Central memory CD8-positive, alpha-beta T cell (primary cell): Measurements from ENCODE around the gene KAZN.

Experiments
- ATAC-seq: fragments of 150-1000 bp; cut with Tn5 transposase; replicated peaks from 2 replicates; pipeline ENCODE4 v1.10.0; 2022; ENCODE audit warnings: mild to moderate bottlenecking, moderate FRiP score, moderate number of reproducible peaks; ENCODE audit not compliant: poor library complexity, severe bottlenecking; ENCODE audit errors: extremely low read depth
- DNase-seq, 2 donors: peaks; one replicate each; pipeline ENCODE4 v3.0.0; 2021; ENCODE audit warnings: low spot score in 2 of 2
- H3K27ac Mint-ChIP-seq: one replicate; pipeline ENCODE4 v1.8.0; 2022; ENCODE audit warnings: low read depth, mild to moderate bottlenecking, moderate library complexity, mixed read lengths
- H3K27me3 Mint-ChIP-seq: one replicate; pipeline ENCODE4 v1.8.0; 2022; ENCODE audit warnings: mixed read lengths
- H3K36me3 Mint-ChIP-seq: one replicate; pipeline ENCODE4 v1.8.0; 2022; ENCODE audit warnings: mild to moderate bottlenecking, moderate library complexity, mixed read lengths; ENCODE audit not compliant: insufficient read depth
- H3K4me1 Mint-ChIP-seq: one replicate; pipeline ENCODE4 v1.8.0; 2022; ENCODE audit warnings: mixed read lengths
- H3K4me3 Mint-ChIP-seq: one replicate; pipeline ENCODE4 v1.8.0; 2022; ENCODE audit warnings: mild to moderate bottlenecking, moderate library complexity, mixed read lengths
- H3K9me3 Mint-ChIP-seq: one replicate; pipeline ENCODE4 v1.8.0; 2022; ENCODE audit warnings: mixed read lengths

KAZN gene

DNA sequence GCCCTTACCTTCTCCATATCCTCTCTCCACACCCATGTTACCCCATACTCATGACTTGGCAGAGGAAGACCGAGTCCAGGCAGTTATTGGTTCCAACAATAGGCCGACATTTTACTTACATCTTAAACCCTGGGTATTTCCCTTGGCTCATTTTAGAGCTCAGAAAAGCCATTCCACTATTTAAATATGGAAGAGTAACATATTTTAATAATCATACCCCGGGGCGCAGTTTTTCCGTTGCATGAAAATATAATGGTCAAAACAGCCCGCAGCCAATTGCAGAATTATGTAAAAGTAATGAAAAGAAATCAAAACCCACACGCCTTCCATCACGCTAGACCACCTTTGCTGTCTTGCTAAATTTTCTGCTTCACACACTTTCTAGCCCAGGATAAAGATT is 48.5 kb downstream of the KAZN start:
- DNase-seq (no peak), ATAC-seq (no peak)
- peaks cover 43% of the 10 kb centered on the region for H3K27me3 Mint-ChIP-seq
- peaks cover 7% of the 10 kb centered on the region for H3K9me3 Mint-ChIP-seq
- H3K36me3 Mint-ChIP-seq = no peaks in the 10 kb centered on the region
- H3K27ac Mint-ChIP-seq = no peak overlapping the region
- no peaks in the 10 kb centered on the region for H3K4me1 Mint-ChIP-seq
- no peak overlapping the region for H3K4me3 Mint-ChIP-seq

DNA sequence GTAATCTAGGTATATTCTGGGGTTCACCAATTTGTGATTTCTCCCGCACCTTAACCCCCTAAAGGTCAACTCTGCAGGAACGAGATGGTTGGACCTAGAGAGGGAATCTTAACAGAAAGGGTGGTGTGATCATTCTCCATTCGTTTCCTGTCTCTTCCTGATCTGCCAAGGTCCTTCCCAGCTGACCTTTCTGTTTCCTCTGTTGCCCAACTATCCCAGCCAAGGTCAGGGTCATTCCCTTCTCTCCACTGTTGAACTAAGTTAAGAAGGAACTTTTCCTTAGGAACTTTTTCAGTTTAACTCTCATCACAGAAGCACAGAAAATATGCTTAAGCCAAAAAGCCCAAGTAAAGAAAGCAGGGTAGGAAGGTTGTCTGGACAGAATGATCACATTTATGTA is 49.3 kb downstream of the KAZN start:
- no peak for DNase-seq
- Mint-ChIP-seq H3K9me3 (peaks cover 7% of the 10 kb centered on the region), H3K4me1 (no peaks in the 10 kb centered on the region), H3K27ac (no peak overlapping the region), H3K27me3 (peaks cover 43% of the 10 kb centered on the region), H3K36me3 (no peaks in the 10 kb centered on the region), H3K4me3 (no peak overlapping the region)
- no peak for ATAC-seq

DNA sequence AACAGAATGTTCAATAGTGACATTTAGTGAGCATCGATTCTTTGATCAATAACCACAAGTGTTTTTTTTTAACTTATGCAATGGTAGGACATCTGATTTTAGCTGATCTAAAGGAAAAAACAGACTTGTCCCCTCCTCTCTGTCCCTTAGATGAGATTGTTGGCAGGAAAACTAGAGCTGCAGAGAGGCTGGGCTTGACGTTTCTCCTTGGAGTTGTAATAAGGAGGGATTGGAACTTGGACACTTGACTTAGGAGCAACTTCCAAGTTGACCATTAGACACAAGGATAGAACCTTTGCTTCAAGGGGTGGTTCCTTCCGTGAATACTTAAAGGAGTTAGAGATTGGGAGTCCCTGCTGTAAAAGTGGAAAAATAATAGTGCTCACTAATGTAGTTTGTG is 49.9 kb downstream of the KAZN start:
- Mint-ChIP-seq H3K9me3 (peaks cover 7% of the 10 kb centered on the region), H3K27me3 (peaks cover 43% of the 10 kb centered on the region), H3K4me1 (no peaks in the 10 kb centered on the region), H3K36me3 (no peaks in the 10 kb centered on the region), H3K27ac (no peak overlapping the region), H3K4me3 (no peak overlapping the region)
- no peak for DNase-seq
- ATAC-seq = no peak

DNA sequence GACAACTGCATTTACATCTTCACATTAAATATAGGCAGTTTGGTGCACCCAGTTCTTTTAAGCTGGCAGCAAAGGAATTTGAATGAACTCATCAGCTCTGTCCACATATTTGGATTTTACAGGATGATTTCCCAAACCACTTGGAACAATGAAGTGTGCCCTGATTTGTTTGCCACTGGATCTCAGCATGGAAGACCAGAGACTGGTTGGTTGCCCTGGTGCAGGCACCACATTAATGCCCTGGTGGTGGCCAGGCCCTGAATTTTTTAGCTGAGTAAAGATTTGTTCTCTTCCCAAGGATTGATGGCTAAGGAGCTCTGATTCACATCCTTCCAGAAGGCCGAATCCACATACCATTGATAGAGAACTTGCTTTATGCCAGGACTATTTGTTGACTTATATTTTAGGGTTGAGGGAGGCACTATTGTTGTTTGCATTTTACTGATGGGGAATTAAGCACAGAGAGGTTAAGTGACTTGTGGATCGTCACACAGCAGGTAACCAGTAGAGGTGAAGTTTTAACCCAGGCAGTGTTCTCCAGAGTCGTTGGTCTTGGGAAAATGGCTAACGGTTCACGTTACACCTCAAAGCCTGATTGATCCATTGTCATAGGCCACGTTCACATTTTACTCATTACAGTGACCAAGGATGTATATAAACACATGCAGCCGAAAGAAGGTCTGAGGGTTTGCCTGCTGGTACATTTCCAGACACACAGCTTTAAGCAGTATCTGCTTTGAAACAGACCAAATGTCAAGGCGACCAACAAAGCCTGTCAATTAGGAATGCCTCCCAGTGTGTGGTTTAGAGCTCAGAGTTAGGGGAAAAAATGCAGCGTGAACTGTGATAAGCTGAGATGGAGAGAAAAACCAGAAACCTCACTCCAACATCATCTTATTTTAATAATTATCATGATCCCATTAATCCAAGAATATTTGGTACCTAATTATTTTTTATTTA is 50.7 kb downstream of the KAZN start:
- Mint-ChIP-seq H3K27me3 (peaks cover 43% of the 10 kb centered on the region), H3K4me3 (no peak overlapping the region), H3K27ac (no peak overlapping the region), H3K4me1 (no peaks in the 10 kb centered on the region), H3K9me3 (peaks cover 7% of the 10 kb centered on the region), H3K36me3 (no peaks in the 10 kb centered on the region)
- no peak for DNase-seq
- ATAC-seq = no peak

DNA sequence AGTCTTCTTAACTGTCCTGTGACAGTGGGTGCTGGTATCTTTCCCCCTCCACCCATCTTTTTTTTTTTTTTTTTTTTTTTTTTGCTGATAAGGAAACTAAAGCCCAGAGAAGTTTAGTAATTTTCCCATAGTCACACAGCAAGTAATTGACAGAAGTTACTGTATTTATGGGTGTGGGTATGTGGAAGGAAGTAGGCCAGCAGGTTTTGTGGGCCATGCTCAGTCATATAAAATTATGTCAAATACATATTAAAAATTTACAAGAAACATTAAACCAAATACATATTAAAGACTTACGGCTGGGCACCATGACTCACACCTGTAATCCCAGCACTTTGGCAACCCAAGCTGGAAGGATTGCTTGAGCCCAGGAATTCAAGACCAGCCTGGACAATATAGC is 51.5 kb downstream of the KAZN start:
- H3K9me3 Mint-ChIP-seq = peaks cover 7% of the 10 kb centered on the region
- no peaks in the 10 kb centered on the region for H3K36me3 Mint-ChIP-seq
- H3K4me3 Mint-ChIP-seq = no peak overlapping the region
- no peak overlapping the region for H3K27ac Mint-ChIP-seq
- ATAC-seq = no peak
- peaks cover 43% of the 10 kb centered on the region for H3K27me3 Mint-ChIP-seq
- DNase-seq = no peak
- H3K4me1 Mint-ChIP-seq = no peaks in the 10 kb centered on the region

DNA sequence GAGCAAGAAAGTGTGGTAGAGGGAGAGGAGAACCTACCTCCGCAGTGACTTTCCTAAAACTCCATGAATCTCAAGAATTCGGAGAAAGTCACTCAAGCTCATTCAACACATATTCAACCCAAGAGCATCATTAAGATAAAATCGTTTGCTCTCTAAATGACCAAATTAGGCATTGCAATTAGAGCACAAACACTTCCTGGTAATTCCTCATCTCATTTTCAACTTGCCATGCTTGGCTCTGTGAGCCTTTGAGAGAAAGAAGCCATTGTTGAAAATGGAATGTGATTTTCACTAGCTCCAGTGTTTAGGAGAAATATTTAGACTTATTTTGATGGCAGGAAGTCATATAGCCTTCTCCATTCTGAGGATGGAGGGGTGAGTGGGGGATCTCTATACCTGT is 52.5 kb downstream of the KAZN start:
- H3K4me1 Mint-ChIP-seq = no peaks in the 10 kb centered on the region
- DNase-seq (no peak), ATAC-seq (no peak)
- no peaks in the 10 kb centered on the region for H3K36me3 Mint-ChIP-seq
- H3K4me3 Mint-ChIP-seq = no peak overlapping the region
- no peaks in the 10 kb centered on the region for H3K9me3 Mint-ChIP-seq
- H3K27me3 Mint-ChIP-seq = peaks cover 44% of the 10 kb centered on the region
- H3K27ac Mint-ChIP-seq = no peak overlapping the region

DNA sequence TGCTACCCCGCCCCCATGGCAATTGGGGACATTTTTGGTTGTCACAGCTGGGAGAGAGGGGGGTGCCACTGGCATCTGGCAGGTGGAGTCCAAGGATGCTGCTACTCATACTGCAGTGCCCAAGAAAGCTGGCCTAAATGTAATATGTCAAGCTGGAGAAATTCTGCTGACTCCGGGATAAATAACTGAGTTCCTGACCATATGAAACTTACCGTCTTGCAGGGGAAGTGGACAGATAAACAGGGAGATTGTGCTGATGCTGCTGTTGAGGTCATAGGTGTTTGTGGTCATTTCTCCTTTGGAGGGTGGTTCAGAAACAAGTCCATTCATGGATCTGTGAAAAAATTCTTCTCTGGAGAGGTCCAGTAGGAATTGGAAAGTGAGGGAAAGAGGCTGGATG is 54.4 kb downstream of the KAZN start:
- Mint-ChIP-seq H3K27ac (no peak overlapping the region), H3K9me3 (no peaks in the 10 kb centered on the region), H3K36me3 (no peaks in the 10 kb centered on the region), H3K4me3 (no peak overlapping the region), H3K27me3 (peaks cover 40% of the 10 kb centered on the region), H3K4me1 (no peaks in the 10 kb centered on the region)
- ATAC-seq = no peak
- no peak for DNase-seq

DNA sequence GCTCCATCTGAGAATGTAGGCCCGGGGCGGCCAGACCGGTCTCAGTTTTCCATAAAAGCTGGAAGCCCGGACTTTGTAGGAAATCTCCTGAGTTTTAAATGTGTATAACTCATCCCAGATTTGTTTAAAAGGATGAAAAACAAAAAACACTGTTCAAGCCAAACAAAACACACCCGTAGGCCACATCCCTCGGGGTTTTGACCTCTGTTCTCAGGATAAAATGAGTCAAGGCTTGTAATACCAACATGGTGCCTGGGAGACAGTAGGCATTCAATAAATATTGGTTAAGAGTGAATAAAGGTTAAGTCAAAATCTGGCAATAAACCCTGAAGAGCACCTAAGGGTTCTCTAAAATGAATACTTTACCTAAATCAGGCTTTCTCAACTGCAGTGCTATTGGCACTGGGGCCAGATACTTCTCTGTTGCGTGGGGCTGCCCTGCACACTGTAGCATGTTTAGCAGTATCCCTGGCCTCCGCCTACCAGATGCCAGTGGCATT is 55.0 kb downstream of the KAZN start:
- Mint-ChIP-seq H3K27ac (no peak overlapping the region), H3K4me1 (no peaks in the 10 kb centered on the region), H3K36me3 (no peaks in the 10 kb centered on the region), H3K9me3 (no peaks in the 10 kb centered on the region), H3K4me3 (no peak overlapping the region), H3K27me3 (peaks cover 37% of the 10 kb centered on the region)
- no peak for DNase-seq
- no peak for ATAC-seq

DNA sequence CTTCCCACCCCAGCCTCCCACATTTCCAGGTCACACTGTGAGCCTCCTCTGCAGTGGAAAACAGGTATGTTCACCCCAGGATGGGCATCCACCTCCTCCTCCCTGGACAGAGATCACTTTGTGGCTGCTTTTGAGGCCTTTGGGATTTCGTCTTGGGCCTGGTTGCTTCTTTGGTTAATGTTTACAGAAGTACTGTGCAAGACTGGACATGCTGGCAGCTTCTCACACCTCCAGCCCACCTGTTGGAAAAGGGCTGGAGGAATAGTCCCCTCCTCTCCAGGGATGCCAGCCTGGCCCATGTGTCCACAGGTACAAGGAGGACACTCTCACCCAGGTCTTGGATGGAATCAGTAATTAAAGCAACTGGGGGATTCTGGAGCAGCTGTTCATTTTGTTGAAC is 56.1 kb downstream of the KAZN start:
- DNase-seq = no peak
- no peak for ATAC-seq
- Mint-ChIP-seq H3K9me3 (no peaks in the 10 kb centered on the region), H3K4me1 (no peaks in the 10 kb centered on the region), H3K27ac (no peak overlapping the region), H3K4me3 (no peak overlapping the region), H3K36me3 (no peaks in the 10 kb centered on the region), H3K27me3 (peaks cover 27% of the 10 kb centered on the region)

DNA sequence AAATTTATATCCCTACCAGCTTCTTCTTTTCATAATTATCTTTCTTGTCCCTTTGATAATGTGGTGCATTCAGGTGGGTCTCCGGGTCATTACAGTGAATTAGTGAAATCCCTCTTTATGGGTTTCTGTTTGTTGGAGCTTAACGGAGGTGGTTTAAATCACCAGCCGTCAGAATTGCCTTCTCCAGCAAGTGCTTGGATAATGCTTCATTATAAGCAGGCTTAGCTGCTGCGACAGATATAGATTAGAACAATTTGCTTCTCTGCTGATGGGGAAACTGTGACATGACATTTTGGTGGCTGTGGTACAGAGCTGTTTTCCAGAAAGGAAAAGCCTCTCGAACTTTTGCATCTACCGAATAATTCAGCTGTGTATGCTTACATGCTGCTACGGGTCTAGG is 56.9 kb downstream of the KAZN start:
- Mint-ChIP-seq H3K27ac (no peak overlapping the region), H3K9me3 (no peaks in the 10 kb centered on the region), H3K4me3 (no peak overlapping the region), H3K4me1 (no peaks in the 10 kb centered on the region), H3K36me3 (no peaks in the 10 kb centered on the region), H3K27me3 (peaks cover 31% of the 10 kb centered on the region)
- ATAC-seq = no peak
- no peak for DNase-seq

DNA sequence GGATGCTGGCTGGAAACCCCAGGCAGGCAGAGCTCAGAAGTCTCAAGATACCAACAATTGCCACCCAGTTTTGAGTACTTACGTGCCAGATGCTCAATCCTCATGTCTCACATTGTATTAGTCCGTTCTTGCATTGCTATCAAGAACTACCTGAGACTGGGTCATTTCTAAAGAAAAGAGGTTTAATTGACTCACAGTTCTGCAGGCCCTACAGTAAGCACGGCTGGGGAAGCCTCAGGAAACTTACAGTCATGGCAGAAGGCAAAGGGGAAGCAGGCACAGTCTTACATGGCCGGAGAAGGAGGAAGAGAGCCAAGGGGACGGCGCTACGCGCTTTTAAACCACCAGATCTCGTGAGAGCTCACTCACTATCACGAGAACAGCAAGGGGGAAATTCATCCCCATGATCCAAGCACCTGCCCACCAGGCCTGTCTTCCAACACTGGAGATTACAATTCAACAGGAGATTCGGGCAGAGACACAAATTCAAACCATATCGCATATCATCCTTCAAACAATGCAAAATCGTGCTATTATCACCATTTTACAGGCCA is 58.0 kb downstream of the KAZN start:
- DNase-seq = no peak
- ATAC-seq = no peak
- no peak overlapping the region for H3K4me3 Mint-ChIP-seq
- H3K4me1 Mint-ChIP-seq = no peaks in the 10 kb centered on the region
- no peak overlapping the region for H3K27ac Mint-ChIP-seq
- no peaks in the 10 kb centered on the region for H3K36me3 Mint-ChIP-seq
- no peaks in the 10 kb centered on the region for H3K9me3 Mint-ChIP-seq
- peaks cover 38% of the 10 kb centered on the region for H3K27me3 Mint-ChIP-seq

DNA sequence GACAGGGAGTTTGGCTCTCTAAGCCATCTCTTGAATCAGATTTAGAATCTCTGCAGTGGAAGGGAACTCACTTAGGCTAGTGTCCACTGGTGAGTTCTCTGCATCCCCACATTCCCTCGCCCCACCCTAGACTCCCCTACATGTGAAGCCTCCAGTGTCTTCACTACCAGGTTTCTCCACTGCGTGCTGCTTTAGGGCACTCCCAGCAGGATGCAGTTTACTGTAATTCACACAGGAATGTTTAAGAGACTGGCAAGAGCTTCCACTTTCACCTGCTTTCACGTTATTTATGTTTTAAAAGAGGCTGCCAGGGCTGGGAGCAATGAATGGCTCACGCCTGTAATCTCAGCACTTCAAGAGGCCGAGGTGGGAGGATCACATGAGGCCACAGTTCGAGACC is 60.2 kb downstream of the KAZN start:
- H3K9me3 Mint-ChIP-seq = no peaks in the 10 kb centered on the region
- H3K4me3 Mint-ChIP-seq = no peak overlapping the region
- H3K36me3 Mint-ChIP-seq = no peaks in the 10 kb centered on the region
- H3K27ac Mint-ChIP-seq = no peak overlapping the region
- no peak for DNase-seq
- H3K4me1 Mint-ChIP-seq = no peaks in the 10 kb centered on the region
- ATAC-seq = no peak
- peaks cover 38% of the 10 kb centered on the region for H3K27me3 Mint-ChIP-seq

DNA sequence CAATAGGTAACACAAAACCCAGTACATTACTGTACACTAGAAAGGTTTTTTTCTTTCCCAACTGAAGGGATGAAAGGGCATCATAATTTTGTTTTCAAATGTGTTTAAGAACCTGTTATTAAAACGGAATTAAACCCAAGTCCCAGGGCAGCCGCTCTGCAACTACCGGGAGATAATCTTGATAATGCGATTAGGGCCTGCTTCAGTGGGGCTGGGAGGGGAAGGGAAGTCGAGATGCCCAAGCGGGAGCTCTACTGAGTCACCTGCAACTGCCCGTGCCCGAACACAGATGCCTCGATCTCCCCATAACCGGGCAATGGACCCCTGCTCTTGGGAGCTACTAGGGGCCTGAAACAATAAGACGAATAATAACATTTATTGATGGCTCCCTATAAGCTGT is 61.4 kb downstream of the KAZN start:
- Mint-ChIP-seq H3K4me1 (no peaks in the 10 kb centered on the region), H3K36me3 (no peaks in the 10 kb centered on the region), H3K27ac (no peak overlapping the region), H3K27me3 (peaks cover 38% of the 10 kb centered on the region), H3K9me3 (no peaks in the 10 kb centered on the region), H3K4me3 (no peak overlapping the region)
- ATAC-seq (no peak), DNase-seq (no peak)
